DOHH2 (cell line): Measurements from ENCODE around the gene ACTR10.

Experiments used
- CTCF ChIP-seq: fragments of 200-600 bp; sonication (generic); IDR thresholded peaks from one replicate; pipeline ENCODE4 v1.5.1; 2014; ENCODE audit warnings: antibody characterized with exemption, mild to moderate bottlenecking, low read depth, low read length; ENCODE audit not compliant: poor library complexity, severe bottlenecking
- EZH2phosphoT487 ChIP-seq: fragments of 200-600 bp; sonication (generic); IDR thresholded peaks from 2 replicates; pipeline ENCODE4 v1.6.1; 2017; ENCODE audit warnings: borderline replicate concordance, mild to moderate bottlenecking, antibody characterized with exemption, low read length, moderate library complexity, mixed read lengths

GRCh38 chr14:58152014-58152857, 47.7 kb upstream of the ACTR10 start, which contains the start of gene ARMH4:
- TF ChIP-seq CTCF: no peak
- no peak for TF ChIP-seq EZH2phosphoT487
